Measurements from ENCODE around the gene DNAJC25. TPM values are rescaled to one million over a fixed set of nuclear protein-coding genes. Genes with fewer than 3 reads are reported as not detected.
A peak's percentile ranks its signal among the peaks of the same experiment; 100 is the strongest.

The DNAJC25 gene
- total RNA-seq, 1 donor from 2014 or later: 3.9 TPM

GRCh38 chr9:111597852-111598732 is 33.0 kb upstream of the DNAJC25 start:
- TF ChIP-seq CTCF (IDR thresholded peaks at IDR 0.05; ENCODE audit: unreplicated experiment): peak; percentile 59

GRCh38 chr9:111598733-111599091 is 32.4 kb upstream of the DNAJC25 start:
- DNase-seq (ENCODE audit: low spot score): peak; percentile 10
- peak overlapping the region; percentile 0 for H3K27ac Mint-ChIP-seq (ENCODE audit: unreplicated experiment)
- H3K4me1 Mint-ChIP-seq (ENCODE audit: unreplicated experiment): peaks cover 13% of the 10 kb centered on the region
- H3K27me3 Mint-ChIP-seq (ENCODE audit: unreplicated experiment): peaks cover 5% of the 10 kb centered on the region
- H3K4me3 Mint-ChIP-seq (ENCODE audit: unreplicated experiment): peak overlapping the region; percentile 99
- no peaks in the 10 kb centered on the region for H3K9me3 Mint-ChIP-seq (ENCODE audit: unreplicated experiment)
- peaks cover 10% of the 10 kb centered on the region for H3K36me3 Mint-ChIP-seq (ENCODE audit: low read depth, unreplicated experiment)
- no peak for TF ChIP-seq CTCF (IDR thresholded peaks at IDR 0.05; ENCODE audit: unreplicated experiment)

More at GRCh38 chr9:111597852-111598732, 33.0 kb upstream of the DNAJC25 start:
- Mint-ChIP-seq H3K4me1 (ENCODE audit: unreplicated experiment) (peaks cover 11% of the 10 kb centered on the region), H3K9me3 (ENCODE audit: unreplicated experiment) (no peaks in the 10 kb centered on the region), H3K4me3 (ENCODE audit: unreplicated experiment) (peak overlapping the region; percentile 99), H3K27ac (ENCODE audit: unreplicated experiment) (no peak overlapping the region), H3K36me3 (ENCODE audit: low read depth, unreplicated experiment) (peaks cover 12% of the 10 kb centered on the region), H3K27me3 (ENCODE audit: unreplicated experiment) (peaks cover 5% of the 10 kb centered on the region)
- DNase-seq (ENCODE audit: low spot score): peak; percentile 60

GRCh38 chr9:111599092-111599954 is 31.8 kb upstream of the DNAJC25 start, which contains the start of gene PTGR1:
Gene PTGR1 (minus strand): TSS chr9:111599647. CDS start chr9:111597422, 2,225 bp downstream.
- TF ChIP-seq CTCF (IDR thresholded peaks at IDR 0.05; ENCODE audit: unreplicated experiment): no peak
- Mint-ChIP-seq H3K27ac (ENCODE audit: unreplicated experiment) (peak within 1 kb of the TSS; percentile 52), H3K36me3 (ENCODE audit: low read depth, unreplicated experiment) (peaks cover 6% of the 10 kb centered on the region), H3K4me1 (ENCODE audit: unreplicated experiment) (peaks cover 16% of the 10 kb centered on the region), H3K9me3 (ENCODE audit: unreplicated experiment) (no peaks in the 10 kb centered on the region), H3K27me3 (ENCODE audit: unreplicated experiment) (peaks cover 5% of the 10 kb centered on the region), H3K4me3 (ENCODE audit: unreplicated experiment) (peak within 1 kb of the TSS; percentile 99)
- DNase-seq (ENCODE audit: low spot score): peak; percentile 65

GRCh38 chr9:111599955-111600343 is 31.2 kb upstream of the DNAJC25 start:
- no peak for TF ChIP-seq CTCF (IDR thresholded peaks at IDR 0.05; ENCODE audit: unreplicated experiment)
- Mint-ChIP-seq H3K4me1 (ENCODE audit: unreplicated experiment) (peaks cover 16% of the 10 kb centered on the region), H3K27me3 (ENCODE audit: unreplicated experiment) (peaks cover 5% of the 10 kb centered on the region), H3K36me3 (ENCODE audit: low read depth, unreplicated experiment) (peaks cover 6% of the 10 kb centered on the region), H3K4me3 (ENCODE audit: unreplicated experiment) (peak overlapping the region; percentile 99), H3K27ac (ENCODE audit: unreplicated experiment) (no peak overlapping the region), H3K9me3 (ENCODE audit: unreplicated experiment) (no peaks in the 10 kb centered on the region)
- DNase-seq (ENCODE audit: low spot score): no peak
